Suprapubic skin (tissue), 4 donors: Measurements from ENCODE around the gene CLEC18B. TPM values are rescaled to one million over a fixed set of nuclear protein-coding genes. Genes with fewer than 3 reads are reported as not detected.
"Not testable (repeated sequence)": the region's sequence is repeated elsewhere in the genome, so short reads cannot be mapped to it uniquely, and the experiment has no call there.

Source experiments
- DNase-seq, 2 donors: peaks; one replicate each; pipeline ENCODE4 v3.0.0-alpha.2; 2019; ENCODE audit warnings: low spot score in 2 of 2
- H3K27ac ChIP-seq: fragments of 200-600 bp; sonication (generic); one replicate; pipeline ENCODE4 v1.5.1; 2019
- H3K27me3 ChIP-seq: fragments of 200-600 bp; sonication (generic); one replicate; pipeline ENCODE4 v1.5.1; 2019
- H3K36me3 ChIP-seq: fragments of 200-600 bp; sonication (generic); one replicate; pipeline ENCODE4 v1.5.1; 2019
- H3K4me1 ChIP-seq: fragments of 200-600 bp; sonication (generic); one replicate; pipeline ENCODE4 v1.5.1; 2019
- H3K4me3 ChIP-seq: fragments of 200-600 bp; sonication (generic); one replicate; pipeline ENCODE4 v1.5.1; 2019; ENCODE audit warnings: mild to moderate bottlenecking
- H3K9me3 ChIP-seq: fragments of 200-600 bp; sonication (generic); one replicate; pipeline ENCODE4 v1.5.1; 2019
- WGBS: methylation state at CpG from one replicate; pipeline ENCODE4 v1.1.5; 2018; 5-methylcytosine and 5-hydroxymethylcytosine counted together
- total RNA-seq, 4 donors: library from RNA; depleted of rRNA; stranded (reverse); fragments of >200 nt; gene quantifications; one replicate each; pipeline ENCODE4 v1.1.0, GENCODE V29; 2016

Gene CLEC18B
- total RNA-seq, 4 donors from 2014 or later, result 0.72 TPM; not detected in 3

- not testable (repeated sequence) for H3K27me3 ChIP-seq, H3K36me3 ChIP-seq, H3K27ac ChIP-seq, H3K9me3 ChIP-seq, DNase-seq, H3K4me3 ChIP-seq, H3K4me1 ChIP-seq
- 100% methylated on average over 4 of the region's 15 CpGs for WGBS
Measured at GRCh38 chr16:74417897-74418296, 3.4 kb downstream of the CLEC18B start.

GRCh38 chr16:74413920-74414319, 7.4 kb downstream of the CLEC18B start:
- H3K36me3 ChIP-seq, H3K27ac ChIP-seq, H3K4me3 ChIP-seq, H3K9me3 ChIP-seq, DNase-seq, H3K4me1 ChIP-seq, H3K27me3 ChIP-seq: not testable (repeated sequence)
- WGBS, result 86% methylated on average over 7 of the region's 7 CpGs

- WGBS, result 83% methylated on average over 4 of the region's 9 CpGs
- H3K4me1 ChIP-seq, H3K27ac ChIP-seq, H3K27me3 ChIP-seq, H3K36me3 ChIP-seq, H3K9me3 ChIP-seq, H3K4me3 ChIP-seq: not testable (repeated sequence)
- DNase-seq, result peak in 1 of 2 donors; percentile 65
Measured at GRCh38 chr16:74413485-74413884, 7.8 kb downstream of the CLEC18B start.

- H3K4me1 ChIP-seq, H3K36me3 ChIP-seq, H3K9me3 ChIP-seq, H3K27ac ChIP-seq, H3K27me3 ChIP-seq, H3K4me3 ChIP-seq: not testable (repeated sequence)
- peak in 1 of 2 donors; percentile 61 for DNase-seq
- WGBS, result 100% methylated on average over 1 of the region's 10 CpGs
Measured at GRCh38 chr16:74412775-74413390, 8.4 kb downstream of the CLEC18B start.

- H3K36me3 ChIP-seq, H3K4me3 ChIP-seq, H3K27me3 ChIP-seq, H3K9me3 ChIP-seq, H3K4me1 ChIP-seq, H3K27ac ChIP-seq, DNase-seq: not testable (repeated sequence)
- 80% methylated on average over 4 of the region's 13 CpGs for WGBS
Measured at GRCh38 chr16:74412138-74412774, 9.0 kb downstream of the CLEC18B start.

- H3K4me1 ChIP-seq, H3K4me3 ChIP-seq, H3K27me3 ChIP-seq, H3K27ac ChIP-seq, H3K36me3 ChIP-seq, H3K9me3 ChIP-seq: not testable (repeated sequence)
- DNase-seq, result peak in 1 of 2 donors; percentile 72
- no CpG with 5 or more reads among the region's 9 CpGs for WGBS
Measured at GRCh38 chr16:74410981-74411380, 10.3 kb downstream of the CLEC18B start.

GRCh38 chr16:74410057-74410957, 11.0 kb downstream of the CLEC18B start:
- H3K27ac ChIP-seq, H3K9me3 ChIP-seq, H3K4me3 ChIP-seq, H3K4me1 ChIP-seq, H3K27me3 ChIP-seq, H3K36me3 ChIP-seq: not testable (repeated sequence)
- WGBS, result 93% methylated on average over 4 of the region's 18 CpGs
- peak in 1 of 2 donors; percentile 74 for DNase-seq

GRCh38 chr16:74409185-74409981, 11.9 kb downstream of the CLEC18B start:
- not testable (repeated sequence) for H3K27ac ChIP-seq, H3K36me3 ChIP-seq, H3K27me3 ChIP-seq, H3K4me3 ChIP-seq, H3K4me1 ChIP-seq, H3K9me3 ChIP-seq
- DNase-seq, result peak in 1 of 2 donors; percentile 78
- 38% methylated on average over 2 of the region's 15 CpGs for WGBS

GRCh38 chr16:74407362-74407705, 13.9 kb downstream of the CLEC18B start:
- peak overlapping the region; percentile 50 for H3K4me3 ChIP-seq

GRCh38 chr16:74406600-74407361, 14.5 kb downstream of the CLEC18B start:
- Histone ChIP-seq H3K27ac (peak overlapping the region; percentile 10), H3K4me3 (peak overlapping the region; percentile 50)
- WGBS, result no CpG with 5 or more reads among the region's 71 CpGs
- H3K27me3 ChIP-seq, H3K36me3 ChIP-seq, H3K4me1 ChIP-seq, DNase-seq, H3K9me3 ChIP-seq: not testable (repeated sequence)

More at GRCh38 chr16:74407362-74407705, 13.9 kb downstream of the CLEC18B start:
- peak overlapping the region; percentile 10 for H3K27ac ChIP-seq
- not testable (repeated sequence) for DNase-seq, H3K27me3 ChIP-seq, H3K36me3 ChIP-seq, H3K9me3 ChIP-seq, H3K4me1 ChIP-seq
- WGBS, result no CpG with 5 or more reads among the region's 23 CpGs

- H3K4me3 ChIP-seq, H3K4me1 ChIP-seq, DNase-seq, H3K9me3 ChIP-seq, H3K36me3 ChIP-seq, H3K27ac ChIP-seq, H3K27me3 ChIP-seq: not testable (repeated sequence)
- 94% methylated on average over 1 of the region's 14 CpGs for WGBS
Measured at GRCh38 chr16:74404148-74404933, 16.9 kb downstream of the CLEC18B start.

GRCh38 chr16:74400238-74400637, 21.0 kb downstream of the CLEC18B start:
- not testable (repeated sequence) for DNase-seq

More at GRCh38 chr16:74400238-74400637, 21.0 kb downstream of the CLEC18B start:
- not testable (repeated sequence) for H3K9me3 ChIP-seq, H3K4me3 ChIP-seq, H3K27ac ChIP-seq, H3K4me1 ChIP-seq, H3K36me3 ChIP-seq, H3K27me3 ChIP-seq
- WGBS, result 85% methylated on average over 3 of the region's 4 CpGs
